SK-MEL-5 (cell line): ENCODE measurements around the gene UBE3B. TPM values are rescaled to one million over a fixed set of nuclear protein-coding genes. Genes with fewer than 3 reads are reported as not detected.
"Not testable (repeated sequence)": the region's sequence is repeated elsewhere in the genome, so short reads cannot be mapped to it uniquely, and the experiment has no call there.

ENCODE experiments used
- DNase-seq: peaks from one replicate; pipeline ENCODE4 v3.0.0-alpha.2; 2016; ENCODE audit warnings: low read depth, low spot score
- in situ Hi-C: cut with HindIII; loops from 2 replicates; pipeline ENCODE4 v1.10.0; 2016; ENCODE audit warnings: low sequenced_read_pairs, high pct_unique_total_duplicates, low pct_unique_long_range_greater_than_20kb
- total RNA-seq: library from RNA; depleted of rRNA; stranded (reverse); fragments of >200 nt; shearing (Covaris generic); gene quantifications from 2 replicates; pipeline ENCODE4 v1.2.3, GENCODE V29; 2014

The UBE3B gene
- total RNA-seq, 1 experiment from 2014 or later, result 20.5 TPM

GRCh38 chr12:109464642-109465351 lies 12.6 kb upstream of the UBE3B start:
- in situ Hi-C loops, result no loop called here
- DNase-seq, result no peak

- in situ Hi-C loops, result no loop called here
- DNase-seq, result no peak
Measured at GRCh38 chr12:109466305-109466704, 11.1 kb upstream of the UBE3B start.

DNA sequence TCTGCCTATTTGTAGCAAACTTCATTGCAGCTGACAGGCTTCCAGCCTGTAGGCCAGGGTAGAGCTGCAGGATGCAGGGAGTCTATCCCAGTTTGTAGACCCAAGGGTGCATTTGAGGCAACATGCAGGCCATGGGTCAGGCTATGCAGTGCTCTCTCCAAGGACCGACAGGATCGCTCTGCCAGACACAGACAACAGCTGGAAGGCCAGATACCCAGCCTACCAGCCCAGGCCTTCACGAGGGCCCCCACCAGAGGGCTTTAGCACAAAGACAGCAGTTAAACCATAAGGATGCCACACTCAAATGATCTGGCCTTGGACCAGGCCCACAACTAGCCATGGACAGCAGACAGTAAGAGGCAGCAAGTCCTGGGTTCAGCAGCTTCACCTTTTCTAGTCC lies 10.6 kb upstream of the UBE3B start:
- DNase-seq, result no peak
- in situ Hi-C loops, result no loop called here

DNA sequence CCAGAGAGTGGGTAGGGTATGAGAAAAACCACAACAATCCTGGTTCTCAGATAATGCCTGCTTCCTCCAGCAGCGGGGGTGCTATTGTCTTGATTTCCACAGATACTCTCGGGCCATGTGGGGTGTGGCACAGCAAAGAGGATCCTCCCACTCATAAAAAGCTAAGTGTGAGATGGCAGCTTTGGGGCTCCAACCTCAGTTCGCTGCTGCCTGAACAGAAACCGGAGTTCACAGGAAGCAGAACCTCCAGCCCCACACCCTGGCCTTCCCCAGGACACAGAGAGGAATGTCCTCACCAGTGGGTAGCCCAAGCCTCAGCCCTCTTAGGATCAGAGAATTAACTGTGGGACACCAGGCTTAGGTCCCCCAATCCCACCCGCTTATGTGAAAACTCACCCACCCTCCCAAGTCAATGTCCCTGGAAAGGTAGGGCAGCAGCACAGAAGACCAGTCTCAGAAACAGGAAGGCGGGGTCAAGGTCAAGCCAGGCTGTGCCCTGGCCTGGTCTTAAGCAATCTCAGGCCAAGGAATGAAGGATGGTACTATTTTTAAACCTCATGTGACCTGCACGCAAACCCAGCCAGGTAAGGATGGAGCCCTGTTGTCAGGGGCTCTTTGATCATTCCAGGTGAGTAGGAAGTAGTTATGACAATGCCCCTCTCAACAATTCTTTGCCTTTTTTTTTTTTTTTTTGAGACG lies 9.3 kb upstream of the UBE3B start:
- no peak for DNase-seq
- in situ Hi-C loops, result no loop called here

DNA sequence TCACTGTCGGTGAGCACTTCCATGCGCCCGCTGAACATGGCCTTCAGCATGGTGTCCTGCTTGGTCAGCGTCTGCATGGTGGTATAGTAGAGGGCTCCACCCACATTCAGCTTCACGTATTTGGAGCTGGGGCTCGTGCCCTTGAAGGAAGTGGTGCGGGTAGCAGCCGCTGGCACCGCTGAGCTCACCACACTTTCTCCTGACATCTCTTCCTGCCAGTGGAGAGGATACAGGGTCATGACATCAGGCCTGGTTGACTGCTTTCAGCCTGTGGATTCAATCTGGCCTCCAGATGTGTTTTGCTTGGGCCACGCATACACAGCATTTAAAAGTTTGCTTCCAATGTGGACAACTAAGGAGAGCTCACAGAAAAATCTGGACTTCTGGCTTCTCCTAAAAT lies 7.9 kb upstream of the UBE3B start:
- no peak for DNase-seq
- in situ Hi-C loops, result no loop called here

- in situ Hi-C loops, result no loop called here
Measured at GRCh38 chr12:109473006-109473405, 4.4 kb upstream of the UBE3B start.

GRCh38 chr12:109473526-109474270 lies 3.7 kb upstream of the UBE3B start:
- DNase-seq, in situ Hi-C loops: not testable (repeated sequence)

More at GRCh38 chr12:109473006-109473405, 4.4 kb upstream of the UBE3B start:
- no peak for DNase-seq

- in situ Hi-C loops, result no loop called here
- no peak for DNase-seq
Measured at GRCh38 chr12:109475121-109475520, 2.3 kb upstream of the UBE3B start.

DNA sequence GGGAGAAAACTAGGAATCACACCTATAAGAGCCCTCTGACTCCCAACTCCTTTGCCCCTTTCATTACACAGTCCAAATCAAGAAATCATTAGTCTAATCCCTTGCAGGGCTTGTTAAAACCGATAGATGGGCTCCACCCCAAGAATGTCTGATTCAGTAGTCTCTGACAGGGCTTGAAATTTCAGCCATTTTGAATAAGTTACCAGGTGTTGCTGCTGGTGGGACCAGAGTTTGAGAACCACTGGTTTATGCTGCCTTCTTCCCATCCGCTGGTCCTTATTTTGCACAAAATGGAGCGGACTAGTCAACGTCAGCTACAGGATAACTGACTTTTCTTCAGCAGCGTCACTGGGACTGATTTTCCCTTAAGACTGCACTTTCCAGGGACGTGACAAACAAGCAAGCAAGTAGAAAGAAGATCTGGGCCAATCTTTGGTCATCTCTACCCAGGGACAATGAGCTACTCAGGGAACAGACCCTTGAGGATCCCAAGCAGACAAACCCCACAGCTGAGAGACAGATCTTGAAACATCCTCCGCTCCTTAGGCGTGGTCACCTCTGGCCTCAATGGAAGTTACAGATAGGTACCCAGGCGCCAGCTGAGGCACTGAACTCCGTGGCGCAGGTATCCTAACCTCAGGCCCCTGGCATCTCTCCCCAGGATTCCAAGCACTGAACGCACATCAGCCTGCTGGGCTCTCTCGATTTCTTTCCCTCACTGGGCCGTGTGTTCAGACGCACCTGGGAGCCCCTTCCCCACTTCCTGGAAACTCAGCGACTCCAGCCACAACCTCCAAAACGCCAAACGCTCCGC lies 1.2 kb upstream of the UBE3B start:
- no peak for DNase-seq
- in situ Hi-C loops, result no loop called here

DNA sequence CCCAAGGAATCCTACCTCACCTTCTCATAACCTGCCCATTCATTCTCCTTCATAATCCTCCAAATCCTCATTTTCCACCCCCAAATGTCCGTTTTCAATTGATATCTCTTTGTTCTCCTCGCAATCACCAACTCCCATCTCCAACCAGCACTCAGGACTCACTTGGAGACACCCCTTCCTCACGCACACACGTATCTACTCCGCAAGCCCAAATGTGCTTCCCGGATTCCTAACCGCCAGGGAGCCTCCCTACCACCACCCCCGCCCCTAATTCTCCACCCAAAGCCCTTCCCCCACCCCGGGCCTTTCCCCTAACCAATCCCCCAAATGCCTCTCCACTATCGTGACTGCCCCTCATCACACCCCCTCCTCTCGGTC lies 638 bp upstream of the UBE3B start:
- in situ Hi-C loops, result no loop called here

DNA sequence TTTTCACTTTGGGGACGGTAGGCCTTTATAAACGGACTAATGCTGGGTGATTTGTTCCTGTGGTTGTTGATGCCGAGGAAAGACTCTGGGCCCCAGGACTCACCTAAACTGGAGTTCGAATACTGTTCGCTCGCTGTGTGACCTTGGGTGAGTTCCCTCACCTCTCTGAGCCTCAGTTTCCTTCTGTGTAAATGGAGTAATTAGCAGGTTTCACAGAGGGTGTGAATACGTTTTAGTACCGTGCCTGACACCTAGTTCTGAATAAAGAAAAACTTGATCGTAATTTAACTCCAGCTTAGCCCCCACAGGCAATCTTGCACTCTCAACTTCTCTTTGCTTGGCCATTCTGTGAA lies 505 bp downstream of the UBE3B start:
- in situ Hi-C loops, result no loop called here
- no peak for DNase-seq

More for the DNA sequence above, 638 bp upstream of the UBE3B start:
- no peak for DNase-seq

DNA sequence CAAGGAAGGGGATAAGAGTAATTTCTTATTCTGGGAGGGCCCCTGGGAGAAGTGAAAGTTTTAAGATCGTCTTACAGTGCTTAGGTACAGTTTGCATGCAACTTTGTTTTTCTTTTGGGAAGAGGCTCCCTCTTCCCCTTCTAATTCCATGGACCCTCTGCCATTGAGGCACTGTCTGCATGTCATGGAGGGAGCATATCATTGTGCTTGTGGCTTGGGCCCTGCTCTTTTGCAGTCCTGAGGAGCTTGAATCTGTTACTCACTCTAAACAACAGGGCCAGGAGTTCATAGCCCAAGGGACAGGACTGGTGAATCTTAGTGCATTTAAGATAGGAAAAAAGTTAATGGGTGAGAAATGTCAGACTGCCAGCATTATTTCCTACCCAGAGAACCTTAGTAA lies 2.3 kb downstream of the UBE3B start:
- DNase-seq, result no peak
- in situ Hi-C loops, result no loop called here

DNA sequence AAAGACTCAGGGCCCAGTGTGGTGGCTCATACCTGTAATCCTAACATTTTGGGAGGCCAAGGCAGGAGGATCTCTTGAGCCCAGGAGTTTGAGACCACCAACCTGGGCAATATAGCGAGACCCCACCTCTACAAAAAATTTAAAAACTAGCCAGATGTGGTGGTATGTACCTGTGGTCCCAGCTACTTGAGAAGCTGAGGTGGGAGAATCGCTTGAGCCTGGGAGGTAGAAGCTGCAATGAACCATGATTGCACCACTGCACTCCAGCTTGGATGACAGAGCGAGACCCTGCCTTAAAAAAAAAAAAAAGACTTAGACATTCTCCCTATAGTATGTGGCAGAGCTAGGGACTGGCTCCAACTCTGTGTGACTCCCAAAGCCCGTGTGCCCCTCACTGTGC lies 2.9 kb downstream of the UBE3B start:
- in situ Hi-C loops, result no loop called here
- DNase-seq, result no peak

DNA sequence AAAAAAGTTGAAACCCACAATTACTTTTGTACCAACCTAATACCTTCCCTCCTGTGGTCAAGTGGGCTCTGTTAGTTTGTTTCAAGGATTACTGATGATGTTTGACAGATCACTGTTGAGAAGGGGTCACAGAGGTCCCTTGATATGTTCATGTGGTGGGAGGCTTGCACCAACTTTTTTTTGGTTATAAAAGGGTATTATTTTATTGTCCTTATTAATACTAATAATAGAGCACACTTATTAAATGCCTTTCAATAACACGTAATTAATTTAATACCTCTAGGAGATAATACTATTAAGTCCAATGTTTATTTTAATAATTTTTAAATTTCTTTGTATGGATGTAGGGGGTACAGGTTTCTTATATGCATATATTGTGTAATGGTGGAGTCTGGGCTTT lies 4.4 kb downstream of the UBE3B start:
- in situ Hi-C loops, result no loop called here
- DNase-seq, result no peak

GRCh38 chr12:109482491-109482890 lies 5.1 kb downstream of the UBE3B start:
- in situ Hi-C loops, result no loop called here
- no peak for DNase-seq

DNA sequence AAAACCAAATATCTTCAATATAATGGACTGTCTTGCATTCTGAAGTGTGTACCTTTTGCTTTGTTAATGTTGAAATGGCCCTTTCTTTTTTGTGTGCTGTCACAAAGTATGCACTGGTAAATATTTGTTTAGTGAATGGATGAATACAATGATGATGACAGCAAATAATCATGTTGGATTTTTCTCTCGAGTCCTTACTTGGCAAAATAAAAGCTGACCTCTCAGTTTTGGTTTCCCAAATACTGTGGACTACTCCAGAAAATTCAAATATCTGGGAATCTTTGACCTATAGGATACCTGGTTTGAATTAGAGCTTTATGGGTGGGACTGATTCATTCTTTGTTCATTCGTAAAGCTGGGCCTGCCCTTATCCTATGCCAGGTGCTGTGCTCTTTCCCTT lies 5.5 kb downstream of the UBE3B start:
- in situ Hi-C loops, result no loop called here
- no peak for DNase-seq

DNA sequence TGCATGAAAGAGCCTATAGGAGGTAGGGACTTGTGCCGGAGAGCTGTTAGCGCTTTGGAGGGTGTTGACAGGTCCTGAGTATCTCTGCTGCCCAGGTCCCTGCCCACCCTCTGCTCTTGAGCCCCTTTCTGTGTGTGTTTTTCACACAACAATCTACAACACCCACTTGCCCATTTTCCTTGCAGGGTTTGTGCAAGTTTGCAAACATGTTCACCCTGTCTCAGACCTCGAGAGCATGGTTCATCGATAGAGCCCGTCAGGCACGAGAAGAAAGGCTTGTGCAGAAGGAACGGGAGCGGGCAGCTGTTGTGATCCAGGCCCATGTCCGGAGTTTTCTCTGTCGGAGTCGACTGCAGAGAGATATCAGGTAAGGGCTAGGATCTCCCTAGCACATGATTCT lies 5.9 kb downstream of the UBE3B start:
- DNase-seq, result no peak
- in situ Hi-C loops, result no loop called here

DNA sequence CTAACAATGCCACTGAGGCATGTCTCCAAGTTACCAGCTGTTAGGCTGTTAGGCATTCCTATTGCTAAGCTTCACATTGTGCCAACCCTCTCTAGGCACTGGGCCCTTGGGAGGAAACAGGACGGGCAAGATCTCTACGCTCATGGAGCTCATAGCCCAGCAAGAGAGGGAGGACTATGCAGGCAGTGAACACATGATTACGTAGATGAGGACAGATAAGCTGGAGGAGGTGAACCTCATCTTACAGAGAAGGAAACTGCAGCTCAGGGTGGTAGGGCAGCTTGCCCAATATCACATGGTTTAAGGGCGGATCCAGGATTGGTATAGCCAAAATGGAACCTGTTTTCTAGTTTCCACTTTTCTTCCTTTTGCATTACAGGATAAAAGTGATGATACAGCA lies 7.8 kb downstream of the UBE3B start:
- no peak for DNase-seq
- in situ Hi-C loops, result no loop called here
